GM21737 (cell line): Measurements from ENCODE around the gene TRMT2A.

Experiments used
- ATAC-seq: cut with Tn5 transposase; IDR thresholded peaks from one replicate; pipeline ENCODE4 v1.9.1; 2021; ENCODE audit warnings: mild to moderate bottlenecking, moderate library complexity; ENCODE audit not compliant: unreplicated experiment

TRMT2A gene

GRCh38 chr22:20066617-20067383 lies 50.2 kb downstream of the TRMT2A start:
- ATAC-seq: no peak

GRCh38 chr22:20065896-20066616 lies 51.0 kb downstream of the TRMT2A start:
- ATAC-seq: no peak

- no peak for ATAC-seq
Measured at GRCh38 chr22:20064545-20065262, 52.3 kb downstream of the TRMT2A start.

GRCh38 chr22:20064140-20064480 lies 52.9 kb downstream of the TRMT2A start:
- no peak for ATAC-seq

- ATAC-seq: no peak
Measured at GRCh38 chr22:20063271-20064139, 53.5 kb downstream of the TRMT2A start.

- ATAC-seq: no peak
Measured at GRCh38 chr22:20062766-20063083, 54.3 kb downstream of the TRMT2A start.

- no peak for ATAC-seq
Measured at GRCh38 chr22:20062043-20062765, 54.8 kb downstream of the TRMT2A start.
